Esophagus muscularis mucosa (tissue), 4 donors: ENCODE data around the gene RPL18A. TPM values are rescaled to one million over a fixed set of nuclear protein-coding genes. Genes with fewer than 3 reads are reported as not detected.

ENCODE experiments used
- DNase-seq: peaks from one replicate; pipeline ENCODE4 v3.0.0-alpha.2; 2017; ENCODE audit errors: extremely low spot score
- H3K27ac ChIP-seq, 4 donors: fragments of 200-600 bp; sonication (generic); replicated peaks in 1 of 4; 1 replicate in 3 of 4; 2 replicates in 1 of 4; pipeline ENCODE4 v1.5.1; 2016 to 2019; ENCODE audit warnings: mild to moderate bottlenecking in 1 of 4
- H3K27me3 ChIP-seq, 4 donors: fragments of 200-600 bp; sonication (generic); one replicate each; pipeline versions ENCODE4 v1.5.1 to v1.6.0; 2016 to 2019
- H3K36me3 ChIP-seq, 4 donors: fragments of 200-600 bp; sonication (generic); one replicate each; pipeline ENCODE4 v1.5.1; 2016 to 2019
- H3K4me1 ChIP-seq, 4 donors: fragments of 200-600 bp; sonication (generic); one replicate each; pipeline ENCODE4 v1.5.1; 2016 to 2019
- H3K4me3 ChIP-seq, 4 donors: fragments of 200-600 bp; sonication (generic); 1 replicate in 2 of 4; 2 replicates in 2 of 4; pipeline ENCODE4 v1.5.1; 2016 to 2019; ENCODE audit warnings: mild to moderate bottlenecking in 4 of 4, moderate library complexity in 1 of 4
- H3K9me3 ChIP-seq, 4 donors: fragments of 200-600 bp; sonication (generic); 1 replicate in 3 of 4; 2 replicates in 1 of 4; pipeline ENCODE4 v1.5.1; 2016 to 2019
- CTCF ChIP-seq, 3 experiments: fragments of 200-600 bp in 2 of 3; fragments of 450-650 bp in 1 of 3; sonication (generic) in 2 of 3; IDR thresholded peaks; one replicate each; pipeline ENCODE4 v1.5.1; 2017 to 2019; ENCODE audit warnings: antibody characterized with exemption in 3 of 3, mild to moderate bottlenecking in 2 of 3, moderate library complexity in 1 of 3
- EP300 ChIP-seq: sonication (generic); formaldehyde crosslinking; IDR thresholded peaks from one replicate; pipeline ENCODE4 v1.6.1; 2017; ENCODE audit warnings: antibody characterized with exemption
- POLR2A ChIP-seq: fragments of 450-650 bp; IDR thresholded peaks from one replicate; pipeline ENCODE4 v1.6.1; 2017; ENCODE audit warnings: antibody characterized with exemption, moderate library complexity, mild to moderate bottlenecking, low read depth
- POLR2AphosphoS5 ChIP-seq, 2 donors: sonication (generic); formaldehyde crosslinking; IDR thresholded peaks; one replicate each; pipeline ENCODE4 v1.6.1; 2017; ENCODE audit warnings: antibody characterized with exemption in 2 of 2
- WGBS: methylation state at CpG from one replicate; pipeline ENCODE4 v1.1.5; 2018; 5-methylcytosine and 5-hydroxymethylcytosine counted together
- intact Hi-C: fragments of 100-400 bp; cut with DNase I; formaldehyde crosslinking; loops from one replicate; pipeline ENCODE4 v1.15.1; 2023
- total RNA-seq, 4 donors: library from RNA; depleted of rRNA; stranded (reverse); fragments of >200 nt; gene quantifications; one replicate each; pipeline versions ENCODE4 v1.1.0 to v1.2.1, GENCODE V29; 2016

RPL18A gene
- total RNA-seq, 4 donors from 2014 or later: 1,042 to 1,624 (median 1,374) TPM

GRCh38 chr19:17829855-17830566 is 29.7 kb upstream of the RPL18A start:
- H3K4me1 ChIP-seq: peaks cover 0 to 21% (median 20%) of the 10 kb centered on the region in 4 donors
- WGBS: 19% methylated on average over 23 of the region's 29 CpGs
- DNase-seq: no peak
- intact Hi-C loops: no loop called here
- H3K27ac ChIP-seq: no peak overlapping the region
- H3K4me3 ChIP-seq: peak overlapping the region in 3 of 4 donors; percentile 22 to 43 (median 30)
- H3K36me3 ChIP-seq: peaks cover 0 to 15% (median 0%) of the 10 kb centered on the region in 4 donors
- TF ChIP-seq POLR2A: no peak
- no peak for TF ChIP-seq EP300
- TF ChIP-seq POLR2AphosphoS5 (IDR thresholded peaks at IDR 0.05): no peak
- TF ChIP-seq CTCF (IDR thresholded peaks at IDR 0.05): no peak
- H3K27me3 ChIP-seq: peaks cover 0 to 95% (median 22%) of the 10 kb centered on the region in 4 donors
- no peaks in the 10 kb centered on the region for H3K9me3 ChIP-seq

- 40% methylated on average over 49 of the region's 50 CpGs for WGBS
- no peak for DNase-seq
- TF ChIP-seq CTCF (IDR thresholded peaks at IDR 0.05) (no peak), POLR2AphosphoS5 (IDR thresholded peaks at IDR 0.05) (no peak), POLR2A (no peak), EP300 (no peak)
Measured at GRCh38 chr19:17830567-17831418, 28.9 kb upstream of the RPL18A start.

GRCh38 chr19:17831419-17831888 is 28.3 kb upstream of the RPL18A start:
- DNase-seq: no peak
- 36% methylated on average over 14 of the region's 25 CpGs for WGBS
- intact Hi-C loops: no loop called here
- Histone ChIP-seq H3K4me3 (peak overlapping the region in 3 of 4 donors; percentile 30 to 48 (median 31)), H3K27ac (no peak overlapping the region), H3K4me1 (peaks cover 0 to 21% (median 20%) of the 10 kb centered on the region in 4 donors), H3K9me3 (no peaks in the 10 kb centered on the region), H3K36me3 (peaks cover 0 to 15% (median 0%) of the 10 kb centered on the region in 4 donors), H3K27me3 (peaks cover 0 to 85% (median 22%) of the 10 kb centered on the region in 4 donors)
- TF ChIP-seq EP300: no peak
- TF ChIP-seq CTCF (IDR thresholded peaks at IDR 0.05): no peak
- no peak for TF ChIP-seq POLR2AphosphoS5 (IDR thresholded peaks at IDR 0.05)
- TF ChIP-seq POLR2A: no peak

More at GRCh38 chr19:17830567-17831418, 28.9 kb upstream of the RPL18A start:
- peak overlapping the region in 3 of 4 donors; percentile 30 to 48 (median 31) for H3K4me3 ChIP-seq
- H3K4me1 ChIP-seq: peaks cover 0 to 21% (median 20%) of the 10 kb centered on the region in 4 donors
- H3K27ac ChIP-seq: no peak overlapping the region
- H3K9me3 ChIP-seq: no peaks in the 10 kb centered on the region
- H3K36me3 ChIP-seq: peaks cover 0 to 15% (median 0%) of the 10 kb centered on the region in 4 donors
- H3K27me3 ChIP-seq: peaks cover 0 to 92% (median 22%) of the 10 kb centered on the region in 4 donors
- intact Hi-C loops: no loop called here

DNA sequence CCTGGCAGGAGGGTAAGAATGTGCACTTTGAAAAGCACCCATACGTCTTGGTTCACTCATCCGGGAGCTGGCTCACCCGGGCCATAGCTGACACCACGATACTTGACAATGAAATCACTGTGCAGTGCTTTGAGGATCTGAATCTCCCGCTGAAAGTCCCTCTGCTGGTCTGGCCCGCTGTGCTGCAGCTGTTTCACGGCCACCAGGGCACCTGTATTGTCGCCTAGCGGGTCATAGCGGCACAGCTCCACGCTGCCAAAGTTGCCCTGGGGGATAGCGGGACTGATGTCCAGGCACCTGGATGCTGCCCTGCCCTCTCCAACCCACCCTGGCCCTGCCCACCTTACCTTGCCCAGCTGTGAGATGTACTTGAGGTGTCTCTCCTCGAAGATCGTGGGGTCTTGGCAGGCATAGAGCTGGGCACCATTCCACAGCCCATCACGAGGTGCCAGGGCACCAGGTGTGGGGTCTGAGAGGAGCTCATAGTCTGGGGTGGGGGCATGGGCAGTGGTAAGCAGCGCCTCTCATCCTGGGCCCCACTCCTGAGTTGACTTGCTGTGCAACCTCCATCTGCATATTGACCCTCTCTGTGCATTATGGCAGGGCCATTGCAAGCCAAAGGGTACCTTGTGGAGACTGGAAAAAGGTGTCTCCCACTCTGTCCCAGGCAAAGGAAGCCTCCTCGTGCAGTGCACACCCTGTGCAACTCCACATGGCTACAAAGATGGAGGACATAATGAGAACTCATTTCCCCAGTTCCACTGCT is 27.1 kb upstream of the RPL18A start:
- DNase-seq: no peak
- no peak for TF ChIP-seq POLR2A
- Histone ChIP-seq H3K4me1 (peaks cover 0 to 21% (median 20%) of the 10 kb centered on the region in 4 donors), H3K36me3 (peaks cover 0 to 15% (median 0%) of the 10 kb centered on the region in 4 donors), H3K4me3 (no peak overlapping the region), H3K9me3 (no peaks in the 10 kb centered on the region), H3K27ac (no peak overlapping the region), H3K27me3 (peaks cover 0 to 76% (median 22%) of the 10 kb centered on the region in 4 donors)
- 76% methylated on average over 4 of the region's 17 CpGs for WGBS
- intact Hi-C loops: no loop called here
